OCI-LY1 (cell line): ENCODE results near the gene RERE.

Experiments
- EZH2 ChIP-seq: fragments of 200-600 bp; sonication (generic), shearing (Covaris generic); IDR thresholded peaks from 2 replicates; pipeline ENCODE4 v1.8.0; 2017; ENCODE audit warnings: borderline replicate concordance, mixed run types, mild to moderate bottlenecking, antibody characterized with exemption, low read length, moderate library complexity, mixed read lengths
- TF ChIP-seq, protein P1 (sequence below): fragments of 200-600 bp; sonication (generic), shearing (Covaris generic); IDR thresholded peaks from 2 replicates; pipeline ENCODE4 v1.5.1; 2017; ENCODE audit warnings: mild to moderate bottlenecking, antibody characterized with exemption, low read length, moderate library complexity, mixed read lengths

DNA sequence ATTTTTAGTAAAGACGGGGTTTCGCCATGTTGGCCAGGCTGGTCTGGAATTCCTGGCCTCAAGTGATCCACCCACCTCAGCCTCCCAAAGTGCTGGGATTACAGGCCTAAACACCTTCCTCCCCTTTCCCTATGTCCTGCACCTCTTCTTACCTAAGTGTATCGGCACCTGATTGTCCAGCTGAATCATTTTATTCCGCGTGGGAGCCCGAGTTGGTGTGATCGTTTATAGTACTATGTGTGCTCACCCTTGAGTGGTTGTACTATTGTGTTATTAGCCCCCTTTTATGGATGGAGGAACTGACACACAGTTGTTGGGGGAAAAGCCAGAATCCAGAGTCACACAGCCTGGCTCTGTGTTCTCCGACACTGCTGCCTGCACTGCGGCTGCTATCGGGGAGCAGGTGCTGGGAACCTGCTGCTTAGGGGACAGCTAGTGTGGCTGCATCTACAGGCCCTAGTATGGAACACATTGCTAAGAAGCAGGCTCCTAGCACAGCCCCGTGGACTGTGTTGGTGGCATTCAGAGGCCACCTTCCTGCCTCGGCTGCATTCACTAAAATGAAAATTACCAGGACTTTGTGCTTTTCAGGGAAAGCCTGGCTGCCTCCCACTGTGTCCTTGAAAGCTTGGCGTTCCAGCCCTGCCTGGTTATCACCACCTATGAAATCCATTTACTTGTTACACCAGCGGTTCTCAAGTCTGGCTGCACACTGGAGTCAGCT, 39.4 kb upstream of the RERE start:
- TF ChIP-seq, protein P1, sequence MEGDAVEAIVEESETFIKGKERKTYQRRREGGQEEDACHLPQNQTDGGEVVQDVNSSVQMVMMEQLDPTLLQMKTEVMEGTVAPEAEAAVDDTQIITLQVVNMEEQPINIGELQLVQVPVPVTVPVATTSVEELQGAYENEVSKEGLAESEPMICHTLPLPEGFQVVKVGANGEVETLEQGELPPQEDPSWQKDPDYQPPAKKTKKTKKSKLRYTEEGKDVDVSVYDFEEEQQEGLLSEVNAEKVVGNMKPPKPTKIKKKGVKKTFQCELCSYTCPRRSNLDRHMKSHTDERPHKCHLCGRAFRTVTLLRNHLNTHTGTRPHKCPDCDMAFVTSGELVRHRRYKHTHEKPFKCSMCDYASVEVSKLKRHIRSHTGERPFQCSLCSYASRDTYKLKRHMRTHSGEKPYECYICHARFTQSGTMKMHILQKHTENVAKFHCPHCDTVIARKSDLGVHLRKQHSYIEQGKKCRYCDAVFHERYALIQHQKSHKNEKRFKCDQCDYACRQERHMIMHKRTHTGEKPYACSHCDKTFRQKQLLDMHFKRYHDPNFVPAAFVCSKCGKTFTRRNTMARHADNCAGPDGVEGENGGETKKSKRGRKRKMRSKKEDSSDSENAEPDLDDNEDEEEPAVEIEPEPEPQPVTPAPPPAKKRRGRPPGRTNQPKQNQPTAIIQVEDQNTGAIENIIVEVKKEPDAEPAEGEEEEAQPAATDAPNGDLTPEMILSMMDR, result no peak
- no peak for TF ChIP-seq EZH2
